ENCODE results near the gene ENTR1.

The ENTR1 gene

DNA sequence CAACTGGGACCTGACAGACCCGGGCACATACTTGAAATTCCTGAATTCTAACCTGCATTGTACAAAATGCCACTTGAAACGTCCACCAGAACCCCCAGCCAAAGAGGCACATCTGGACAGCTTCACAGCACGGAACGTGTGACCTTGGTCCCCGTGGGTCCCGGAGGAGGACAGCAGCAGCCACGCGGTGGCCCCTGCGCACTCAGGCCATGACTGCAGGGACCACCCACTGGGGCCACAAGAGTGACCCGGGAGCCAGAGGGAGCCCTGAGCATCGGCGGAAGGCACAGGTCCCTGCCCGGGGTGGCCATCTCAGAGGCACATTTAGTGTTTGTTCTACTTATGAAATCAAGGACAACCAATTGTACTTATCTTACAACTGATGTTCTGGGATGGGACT is 8.3 kb downstream of the ENTR1 start:
- Mint-ChIP-seq H3K4me1 (ENCODE audit: low read depth) (peaks cover 38% of the 10 kb centered on the region), H3K36me3 (ENCODE audit: low read depth) (peaks cover 53% of the 10 kb centered on the region)
- no peak for DNase-seq (ENCODE audit: low spot score)

DNA sequence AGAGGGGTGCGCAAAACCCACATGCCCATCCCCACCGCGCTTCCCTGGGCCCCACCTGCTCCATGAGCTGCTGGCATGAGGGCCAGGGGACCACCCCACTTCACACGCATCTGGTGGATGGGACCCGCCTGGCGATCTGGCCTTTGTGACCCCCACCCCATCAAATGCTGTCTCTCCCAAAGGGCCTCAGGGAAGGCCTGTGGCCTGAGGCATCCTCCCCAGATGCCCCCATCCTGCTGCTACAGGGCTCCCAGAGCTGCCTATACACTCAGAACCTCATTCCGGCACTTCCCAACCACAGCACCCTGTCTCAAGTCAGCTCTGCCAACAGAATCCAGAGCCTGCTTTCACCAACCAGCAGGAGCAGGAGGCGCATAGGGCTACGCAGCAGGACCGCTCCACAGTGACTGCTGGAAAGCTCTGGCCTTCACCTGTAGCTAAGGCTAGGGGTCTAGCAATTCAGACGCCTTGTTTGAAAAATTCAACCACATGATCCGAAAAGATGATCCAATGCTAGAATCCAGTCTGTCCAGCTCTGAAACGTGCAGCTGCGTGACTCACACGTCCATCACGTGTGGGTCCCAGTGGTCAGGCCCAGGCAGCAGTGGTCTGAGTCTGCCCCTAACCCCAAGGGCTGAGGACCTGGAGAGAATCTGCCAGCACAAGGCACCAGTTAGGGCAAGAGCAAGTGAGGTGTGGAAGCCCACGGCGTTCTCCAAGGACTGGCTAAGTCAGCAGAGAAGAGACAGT is 9.1 kb downstream of the ENTR1 start:
- H3K27me3 Mint-ChIP-seq (ENCODE audit: low read depth), result no peaks in the 10 kb centered on the region
- DNase-seq (ENCODE audit: low spot score), result no peak
- peak overlapping the region; percentile 65 for H3K27ac Mint-ChIP-seq
- peak overlapping the region; percentile 24 for H3K4me3 Mint-ChIP-seq
- H3K36me3 Mint-ChIP-seq (ENCODE audit: low read depth), result peaks cover 48% of the 10 kb centered on the region
- H3K9me3 Mint-ChIP-seq, result no peaks in the 10 kb centered on the region
- peaks cover 38% of the 10 kb centered on the region for H3K4me1 Mint-ChIP-seq (ENCODE audit: low read depth)

More for the DNA sequence above, 8.3 kb downstream of the ENTR1 start:
- peak overlapping the region; percentile 70 for H3K27ac Mint-ChIP-seq
- no peak overlapping the region for H3K4me3 Mint-ChIP-seq
- no peaks in the 10 kb centered on the region for H3K9me3 Mint-ChIP-seq
- no peaks in the 10 kb centered on the region for H3K27me3 Mint-ChIP-seq (ENCODE audit: low read depth)

GRCh38 chr9:136400038-136400834 is 10.2 kb downstream of the ENTR1 start, which contains the start of gene SNAPC4:
Gene SNAPC4 (minus strand): TSS chr9:136400170. CDS start chr9:136398428, 1,742 bp downstream.
- DNase-seq (ENCODE audit: low spot score), result peak; percentile 88
- H3K9me3 Mint-ChIP-seq, result no peaks in the 10 kb centered on the region
- peaks cover 41% of the 10 kb centered on the region for H3K36me3 Mint-ChIP-seq (ENCODE audit: low read depth)
- H3K27me3 Mint-ChIP-seq (ENCODE audit: low read depth), result no peaks in the 10 kb centered on the region
- peaks cover 37% of the 10 kb centered on the region for H3K4me1 Mint-ChIP-seq (ENCODE audit: low read depth)
- H3K4me3 Mint-ChIP-seq, result peak within 1 kb of the TSS; percentile 82
- peak within 1 kb of the TSS; percentile 71 for H3K27ac Mint-ChIP-seq

DNA sequence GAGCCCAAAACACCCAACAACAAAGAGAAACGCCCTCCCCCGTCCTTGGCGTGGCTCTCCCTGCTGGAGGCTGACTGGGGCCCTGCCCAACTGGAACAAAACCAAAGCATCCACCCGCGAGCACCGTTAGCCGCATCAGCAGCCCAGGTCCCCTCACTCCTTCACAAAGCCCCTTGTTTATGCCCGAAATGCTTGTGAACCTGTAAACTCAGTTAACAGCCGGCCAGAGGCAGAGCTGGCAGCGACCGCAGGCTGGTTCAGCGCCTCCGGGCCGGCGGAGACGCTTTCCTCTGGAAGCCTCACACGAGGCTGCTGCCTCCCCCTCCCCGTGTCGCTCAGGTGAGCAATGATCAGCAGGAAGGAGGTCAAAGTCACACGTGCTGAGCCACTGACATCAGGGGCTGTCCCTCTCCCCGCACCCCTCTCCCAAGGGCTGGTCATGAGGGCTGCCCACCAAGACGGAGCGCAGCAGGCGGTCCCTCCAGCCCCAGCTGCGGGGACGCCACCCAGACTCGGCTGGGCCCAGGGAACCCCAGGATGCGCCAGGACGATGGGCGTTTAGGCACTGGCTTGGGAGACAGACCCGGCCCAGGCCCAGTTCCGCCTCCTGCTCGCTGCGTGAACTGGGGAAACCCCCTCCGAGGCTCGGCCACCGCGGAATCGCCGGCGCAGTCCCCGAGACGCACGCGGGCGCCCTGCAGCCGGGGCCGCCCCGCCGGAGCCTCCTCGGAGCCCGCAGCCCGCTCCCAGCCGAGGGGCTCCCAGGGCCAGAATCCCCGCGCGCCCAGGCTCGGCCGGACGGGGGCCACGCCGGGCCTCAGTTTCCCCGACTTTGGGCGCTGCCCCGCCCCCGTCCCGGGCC is 11.0 kb downstream of the ENTR1 start:
- Mint-ChIP-seq H3K9me3 (no peaks in the 10 kb centered on the region), H3K27me3 (ENCODE audit: low read depth) (no peaks in the 10 kb centered on the region), H3K27ac (peak overlapping the region; percentile 44), H3K4me1 (ENCODE audit: low read depth) (peaks cover 28% of the 10 kb centered on the region), H3K4me3 (peak overlapping the region; percentile 82), H3K36me3 (ENCODE audit: low read depth) (peaks cover 34% of the 10 kb centered on the region)
- DNase-seq (ENCODE audit: low spot score), result peak; percentile 51

DNA sequence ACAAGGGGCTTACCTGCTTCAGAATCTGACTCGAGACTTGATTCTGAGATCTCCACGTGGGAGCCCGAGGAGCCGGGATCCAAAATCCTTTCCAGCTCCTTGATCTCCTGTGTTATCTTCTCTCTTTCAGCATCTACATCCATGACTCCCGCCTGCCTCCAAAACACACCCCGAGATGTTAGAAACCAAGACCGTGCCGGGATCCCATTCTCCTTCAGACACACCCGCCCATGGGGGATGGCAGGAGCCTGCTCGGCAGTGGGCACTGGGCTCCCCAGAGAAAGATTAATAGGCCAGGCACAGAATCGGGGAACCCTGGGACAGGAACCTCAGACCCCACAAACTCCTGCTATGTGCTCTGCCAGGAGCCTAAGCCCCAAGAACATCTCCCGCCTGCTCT is 12.1 kb downstream of the ENTR1 start:
- Mint-ChIP-seq H3K9me3 (no peaks in the 10 kb centered on the region), H3K4me3 (peak overlapping the region; percentile 82), H3K4me1 (ENCODE audit: low read depth) (peaks cover 18% of the 10 kb centered on the region), H3K27me3 (ENCODE audit: low read depth) (no peaks in the 10 kb centered on the region), H3K36me3 (ENCODE audit: low read depth) (peaks cover 34% of the 10 kb centered on the region), H3K27ac (no peak overlapping the region)
- DNase-seq (ENCODE audit: low spot score), result no peak

DNA sequence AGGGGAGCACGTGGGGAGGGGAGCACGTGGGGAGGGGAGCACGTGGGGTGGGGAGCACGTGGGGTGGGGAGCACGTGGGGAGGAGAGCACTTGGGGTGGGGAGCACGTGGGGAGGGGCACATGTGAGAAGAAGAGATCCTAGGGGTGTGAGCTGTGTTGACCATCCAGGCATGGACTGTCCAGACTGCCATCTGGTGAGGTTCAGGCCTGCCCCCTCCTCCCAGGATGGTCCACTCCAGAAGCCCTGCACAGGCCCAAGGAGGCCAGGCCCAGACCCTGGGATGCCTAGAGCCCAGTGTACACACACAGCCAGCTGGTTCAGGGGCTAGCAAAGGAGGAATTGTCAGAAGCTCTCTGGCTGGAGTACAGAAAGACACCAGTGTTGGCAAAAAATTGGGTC is 12.8 kb downstream of the ENTR1 start:
- H3K27ac Mint-ChIP-seq, result no peak overlapping the region
- no peak overlapping the region for H3K4me3 Mint-ChIP-seq
- no peak for DNase-seq (ENCODE audit: low spot score)
- H3K4me1 Mint-ChIP-seq (ENCODE audit: low read depth), result peaks cover 18% of the 10 kb centered on the region
- H3K9me3 Mint-ChIP-seq, result no peaks in the 10 kb centered on the region
- peaks cover 33% of the 10 kb centered on the region for H3K36me3 Mint-ChIP-seq (ENCODE audit: low read depth)
- H3K27me3 Mint-ChIP-seq (ENCODE audit: low read depth), result no peaks in the 10 kb centered on the region

DNA sequence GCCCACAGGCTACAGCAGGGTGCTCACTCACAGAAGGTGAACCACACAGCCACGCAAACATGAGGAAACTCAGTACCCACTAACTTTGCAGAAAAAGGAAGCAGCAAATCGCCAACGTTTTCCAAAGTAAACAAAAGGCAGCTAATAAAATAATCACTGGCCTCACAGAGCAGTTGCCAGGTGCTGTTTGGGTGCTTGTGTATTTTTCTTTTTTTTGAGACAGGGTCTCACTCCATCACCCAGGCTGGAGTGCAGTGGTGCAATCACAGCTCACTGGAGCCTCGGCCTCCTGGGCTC is 14.2 kb downstream of the ENTR1 start:
- H3K27ac Mint-ChIP-seq, result no peak overlapping the region
- DNase-seq (ENCODE audit: low spot score), result no peak
- H3K36me3 Mint-ChIP-seq (ENCODE audit: low read depth), result peaks cover 33% of the 10 kb centered on the region
- H3K9me3 Mint-ChIP-seq, result no peaks in the 10 kb centered on the region
- H3K4me1 Mint-ChIP-seq (ENCODE audit: low read depth), result peaks cover 15% of the 10 kb centered on the region
- H3K4me3 Mint-ChIP-seq, result no peak overlapping the region
- H3K27me3 Mint-ChIP-seq (ENCODE audit: low read depth), result no peaks in the 10 kb centered on the region

DNA sequence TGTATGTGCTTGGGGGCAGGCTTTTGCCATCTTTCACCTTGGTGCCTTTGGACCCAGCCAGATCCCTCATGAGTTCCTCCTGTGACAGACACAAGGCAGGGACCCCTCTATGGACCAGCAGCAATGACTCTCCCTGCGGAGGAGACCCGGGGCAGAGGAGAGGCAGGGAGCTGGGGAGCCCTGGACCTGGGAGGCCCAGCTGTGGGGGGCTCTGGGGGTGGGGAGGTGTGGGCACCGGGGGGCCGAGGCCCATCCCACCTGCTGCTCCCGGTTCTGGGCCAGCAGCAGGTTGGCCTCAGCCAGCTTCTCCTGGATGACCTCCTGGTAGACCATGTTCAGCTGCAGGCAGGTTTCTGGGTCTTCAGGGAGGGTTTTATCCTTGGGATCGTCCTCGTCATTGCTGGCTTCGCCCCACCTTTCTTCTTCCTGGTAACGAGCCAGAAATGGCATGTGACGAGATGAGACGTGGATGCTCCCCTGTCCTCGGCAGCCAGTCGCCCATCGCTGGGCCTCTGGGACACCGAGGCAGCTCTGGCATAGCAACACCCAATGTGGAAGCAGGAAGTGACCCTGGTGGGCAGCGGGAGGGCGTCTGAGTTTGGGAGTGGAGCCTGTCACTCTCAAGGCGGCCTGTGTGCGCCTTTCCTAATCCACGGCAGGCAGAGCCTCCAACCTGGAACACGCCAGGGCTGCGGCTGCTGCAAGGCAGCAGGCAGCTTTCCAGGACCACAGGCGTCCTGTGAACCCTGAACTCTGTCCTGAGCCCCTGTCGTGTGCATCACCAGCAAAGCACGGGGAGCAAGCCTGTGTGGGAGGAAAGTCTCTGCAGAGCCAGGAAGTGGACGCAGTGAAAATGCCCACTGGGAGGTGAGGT is 14.8 kb downstream of the ENTR1 start:
- Mint-ChIP-seq H3K4me1 (ENCODE audit: low read depth) (peaks cover 14% of the 10 kb centered on the region), H3K27me3 (ENCODE audit: low read depth) (no peaks in the 10 kb centered on the region), H3K36me3 (ENCODE audit: low read depth) (peaks cover 31% of the 10 kb centered on the region), H3K27ac (no peak overlapping the region), H3K9me3 (no peaks in the 10 kb centered on the region), H3K4me3 (no peak overlapping the region)
- DNase-seq (ENCODE audit: low spot score), result no peak

DNA sequence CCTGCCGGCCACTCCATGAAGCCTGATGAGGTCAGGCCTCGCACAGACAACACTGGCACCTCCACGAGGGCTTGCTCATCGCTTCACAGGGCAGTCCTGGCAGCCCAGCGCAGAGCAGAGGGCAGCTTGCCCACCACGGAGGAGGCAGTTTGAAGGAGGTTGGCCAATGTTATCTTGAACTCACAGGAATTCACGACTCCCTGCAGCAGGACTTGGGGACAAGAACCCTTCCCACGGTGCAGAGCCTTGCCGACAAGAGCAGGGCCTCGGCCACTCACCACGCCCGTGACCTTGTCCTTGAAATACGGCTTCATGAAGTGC is 15.4 kb downstream of the ENTR1 start:
- Mint-ChIP-seq H3K4me1 (ENCODE audit: low read depth) (peaks cover 11% of the 10 kb centered on the region), H3K9me3 (no peaks in the 10 kb centered on the region), H3K27me3 (ENCODE audit: low read depth) (no peaks in the 10 kb centered on the region), H3K27ac (no peak overlapping the region), H3K36me3 (ENCODE audit: low read depth) (peaks cover 32% of the 10 kb centered on the region), H3K4me3 (no peak overlapping the region)
- DNase-seq (ENCODE audit: low spot score), result no peak

GRCh38 chr9:136394312-136395019 is 15.9 kb downstream of the ENTR1 start:
- H3K9me3 Mint-ChIP-seq, result no peaks in the 10 kb centered on the region
- H3K27me3 Mint-ChIP-seq (ENCODE audit: low read depth), result no peaks in the 10 kb centered on the region
- H3K4me3 Mint-ChIP-seq, result no peak overlapping the region
- no peak overlapping the region for H3K27ac Mint-ChIP-seq
- H3K36me3 Mint-ChIP-seq (ENCODE audit: low read depth), result peaks cover 37% of the 10 kb centered on the region
- peaks cover 11% of the 10 kb centered on the region for H3K4me1 Mint-ChIP-seq (ENCODE audit: low read depth)
- no peak for DNase-seq (ENCODE audit: low spot score)

- DNase-seq (ENCODE audit: low spot score), result no peak
- H3K27ac Mint-ChIP-seq, result no peak overlapping the region
- no peaks in the 10 kb centered on the region for H3K27me3 Mint-ChIP-seq (ENCODE audit: low read depth)
- no peak overlapping the region for H3K4me3 Mint-ChIP-seq
- H3K36me3 Mint-ChIP-seq (ENCODE audit: low read depth), result peaks cover 34% of the 10 kb centered on the region
- no peaks in the 10 kb centered on the region for H3K9me3 Mint-ChIP-seq
- peaks cover 3% of the 10 kb centered on the region for H3K4me1 Mint-ChIP-seq (ENCODE audit: low read depth)
These were observed 16.9 kb downstream of the ENTR1 start for GRCh38 chr9:136393531-136393930.

DNA sequence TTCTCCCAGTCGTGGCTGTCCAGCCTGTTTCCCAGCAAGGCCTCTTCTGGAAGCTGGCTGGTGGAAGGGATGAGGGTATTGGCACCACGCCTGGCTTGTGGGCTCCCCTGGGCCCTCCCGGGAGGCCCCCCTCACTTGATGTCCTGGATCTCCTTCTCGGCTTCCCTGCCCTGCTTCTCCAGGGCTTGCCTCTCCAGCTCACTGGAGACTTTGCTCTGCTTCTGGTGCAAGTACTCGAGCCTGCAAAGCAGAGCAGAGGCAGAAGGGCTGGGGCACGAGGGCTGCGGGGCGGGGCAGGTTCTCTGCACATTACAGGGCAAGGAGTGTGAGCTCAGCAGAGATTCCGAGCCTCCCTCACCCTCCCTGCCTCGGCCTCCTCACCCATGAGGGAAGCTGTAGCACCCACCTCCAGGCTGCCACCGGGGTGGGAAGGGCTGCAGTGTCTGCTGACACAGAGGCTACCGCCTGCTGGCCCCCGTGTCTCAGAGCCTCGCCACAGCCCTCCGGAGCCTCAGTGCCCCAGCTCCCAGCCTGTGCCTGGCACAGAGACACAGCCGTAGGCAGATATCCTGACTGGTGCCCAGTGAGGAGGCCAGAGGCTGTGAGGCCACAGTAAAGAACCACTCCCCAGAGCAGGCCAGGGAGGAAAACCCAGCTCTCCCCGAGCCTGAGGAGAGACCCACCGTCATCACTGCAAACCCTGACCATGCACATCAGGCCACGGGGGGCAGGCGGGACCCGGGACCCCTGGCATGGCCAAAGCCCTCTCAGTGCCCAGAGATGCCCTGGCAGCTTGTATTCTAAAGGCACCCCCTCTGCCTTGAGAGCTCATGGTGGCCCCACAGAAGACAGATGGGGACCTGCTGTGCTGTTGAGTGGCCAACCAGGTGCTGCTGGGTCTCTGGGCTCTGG is 17.6 kb downstream of the ENTR1 start:
- Mint-ChIP-seq H3K9me3 (no peaks in the 10 kb centered on the region), H3K27ac (no peak overlapping the region), H3K27me3 (ENCODE audit: low read depth) (no peaks in the 10 kb centered on the region), H3K36me3 (ENCODE audit: low read depth) (peaks cover 33% of the 10 kb centered on the region), H3K4me3 (no peak overlapping the region), H3K4me1 (ENCODE audit: low read depth) (no peaks in the 10 kb centered on the region)
- no peak for DNase-seq (ENCODE audit: low spot score)

Data from T-helper 2 cell treated with Interferon-gamma antibody and Interleukin-4, amounts not matched to agents 5 μg/mL and 100 μg/mL, for 36 hours (primary cell).